ENCODE results near the gene ASF1B.

- TF ChIP-seq CTCF (conservative IDR thresholded peaks at IDR 0.05) = no peak
- no peak for TF ChIP-seq EZH2 (IDR thresholded peaks at IDR 0.05; ENCODE audit: low read depth)
These were observed 53.8 kb downstream of the ASF1B start for GRCh38 chr19:14082675-14082960.
